ENCODE data around the gene CBLIF. TPM values are rescaled to one million over a fixed set of nuclear protein-coding genes. Genes with fewer than 3 reads are reported as not detected.
"Not testable (repeated sequence)": the region's sequence is repeated elsewhere in the genome, so short reads cannot be mapped to it uniquely, and the experiment has no call there.

The CBLIF gene
- total and polyA plus RNA-seq, 10 donors: not detected

GRCh38 chr11:59787816-59788215 lies 57.5 kb downstream of the CBLIF start:
- intact Hi-C loops (cut with DNase I; ENCODE audit: low total_unique reads): no loop called here
- H3K27ac ChIP-seq: no peak overlapping the region
- peaks cover 0 to 84% (median 31%) of the 10 kb centered on the region in 6 donors for H3K36me3 ChIP-seq
- no peak for DNase-seq
- peaks cover 0 to 4% (median 0%) of the 10 kb centered on the region in 8 donors for H3K9me3 ChIP-seq
- WGBS, 5 donors: 53 to 69% (median 67%) methylated on average over 3 of the region's 3 CpGs
- no peak overlapping the region for H3K4me3 ChIP-seq
- TF ChIP-seq POLR2A (IDR thresholded peaks at IDR 0.05): no peak
- no peak for TF ChIP-seq CTCF (IDR thresholded peaks at IDR 0.05 in 8 of 11, conservative IDR thresholded peaks at IDR 0.05 in 3 of 11)
- no peak for TF ChIP-seq POLR2AphosphoS5 (IDR thresholded peaks at IDR 0.05)
- no peaks in the 10 kb centered on the region for H3K27me3 ChIP-seq (replicated peaks in 1 of 7)
- peaks cover 0 to 10% (median 0%) of the 10 kb centered on the region in 6 donors for H3K4me1 ChIP-seq

GRCh38 chr11:59787255-59787588 lies 58.1 kb downstream of the CBLIF start:
- intact Hi-C loops (cut with DNase I; ENCODE audit: low total_unique reads): no loop called here
- no peaks in the 10 kb centered on the region for H3K27me3 ChIP-seq (replicated peaks in 1 of 7)
- peak overlapping the region in 3 of 8 donors; percentile 0 to 56 (median 27) for H3K27ac ChIP-seq
- no peak for TF ChIP-seq CTCF (IDR thresholded peaks at IDR 0.05 in 8 of 11, conservative IDR thresholded peaks at IDR 0.05 in 3 of 11)
- no peak for TF ChIP-seq POLR2AphosphoS5 (IDR thresholded peaks at IDR 0.05)
- TF ChIP-seq POLR2A (IDR thresholded peaks at IDR 0.05): no peak
- no peak for DNase-seq
- H3K4me3 ChIP-seq: no peak overlapping the region
- 80 to 93% (median 88%) methylated on average over 4 of the region's 4 CpGs for WGBS, 5 donors
- H3K9me3 ChIP-seq: peaks cover 0 to 4% (median 0%) of the 10 kb centered on the region in 8 donors
- H3K36me3 ChIP-seq: peaks cover 0 to 78% (median 25%) of the 10 kb centered on the region in 6 donors
- H3K4me1 ChIP-seq: peaks cover 0 to 10% (median 0%) of the 10 kb centered on the region in 6 donors

- Histone ChIP-seq H3K4me3 (no peak overlapping the region), H3K36me3 (peaks cover 0 to 65% (median 21%) of the 10 kb centered on the region in 6 donors), H3K27ac (no peak overlapping the region), H3K9me3 (peaks cover 0 to 4% (median 0%) of the 10 kb centered on the region in 8 donors), H3K27me3 (replicated peaks in 1 of 7) (no peaks in the 10 kb centered on the region), H3K4me1 (peaks cover 0 to 10% (median 0%) of the 10 kb centered on the region in 6 donors)
- TF ChIP-seq POLR2AphosphoS5 (IDR thresholded peaks at IDR 0.05): no peak
- no peak for TF ChIP-seq POLR2A (IDR thresholded peaks at IDR 0.05)
- no peak for TF ChIP-seq CTCF (IDR thresholded peaks at IDR 0.05 in 8 of 11, conservative IDR thresholded peaks at IDR 0.05 in 3 of 11)
- 80 to 95% (median 93%) methylated on average over 4 of the region's 4 CpGs for WGBS, 5 donors
- DNase-seq: no peak
- intact Hi-C loops (cut with DNase I; ENCODE audit: low total_unique reads): no loop called here
These were observed 59.5 kb downstream of the CBLIF start for GRCh38 chr11:59785818-59786217.

GRCh38 chr11:59784441-59784840 lies 60.9 kb downstream of the CBLIF start:
- H3K4me3 ChIP-seq; H3K9me3 ChIP-seq; H3K27me3 ChIP-seq (replicated peaks in 1 of 7); H3K27ac ChIP-seq; intact Hi-C loops (cut with DNase I; ENCODE audit: low total_unique reads); DNase-seq: not testable (repeated sequence)
- 81 to 91% (median 88%) methylated on average over 5 of the region's 5 CpGs for whole genome bisulfite sequencing, 5 donors
- Histone ChIP-seq H3K4me1 (peaks cover 0 to 10% (median 0%) of the 10 kb centered on the region in 6 donors), H3K36me3 (peaks cover 0 to 65% (median 15%) of the 10 kb centered on the region in 6 donors)
